ENCODE measurements around the gene ICOSLG. TPM values are rescaled to one million over a fixed set of nuclear protein-coding genes. Genes with fewer than 3 reads are reported as not detected.

Gene ICOSLG
- total RNA-seq = 0.67 and 1.0 TPM in 2 replicates

GRCh38 chr21:44240842-44241241 is at the start of gene ICOSLG:
Gene ICOSLG, minus strand, starts transcription at chr21:44240943. Its CDS starts 126 bp downstream, at chr21:44240817.

GRCh38 chr21:44285138-44285992 is 44.6 kb upstream of the ICOSLG start, which contains the start of gene AIRE:
Gene AIRE, plus strand, starts transcription at chr21:44285876. Its CDS starts 131 bp downstream, at chr21:44286007.

GRCh38 chr21:44261675-44262295 is 21.0 kb upstream of the ICOSLG start, which contains the start of gene DNMT3L:
Gene DNMT3L, minus strand, starts transcription at chr21:44261897. Its CDS starts 638 bp downstream, at chr21:44261259.

Other genes with a start within 250 kb of the ICOSLG start
- 17.1 and 18.4 TPM in 2 replicates for gene TRAPPC10, start 228.6 kb downstream of the ICOSLG start, total RNA-seq
- 22.5 and 25.5 TPM in 2 replicates for gene PWP2, start 133.5 kb downstream of the ICOSLG start, total RNA-seq
- gene GATD3, start 107.3 kb downstream of the ICOSLG start, total RNA-seq = 20.4 and 26.8 TPM in 2 replicates
- gene DNMT3L, start 21.0 kb upstream of the ICOSLG start, total RNA-seq = not detected in 2 replicates
- 0.15 TPM in 1 of 2 replicates, not detected in the other for gene AIRE, start 44.9 kb upstream of the ICOSLG start, total RNA-seq
- 137 and 166 TPM in 2 replicates for gene PFKL, start 59.1 kb upstream of the ICOSLG start, total RNA-seq
- gene CFAP410, start 98.4 kb upstream of the ICOSLG start, total RNA-seq = 10.6 and 11.7 TPM in 2 replicates
- gene TRPM2, start 112.7 kb upstream of the ICOSLG start, total RNA-seq = 18.1 and 18.3 TPM in 2 replicates
- gene LRRC3, start 214.6 kb upstream of the ICOSLG start, total RNA-seq = 3.5 and 5.5 TPM in 2 replicates

Measured in mammary microvascular endothelial cell (primary cell).